Mesodermal cell (in vitro differentiated cells): Measurements from ENCODE around the gene LHFPL6.
A peak's percentile ranks its signal among the peaks of the same experiment; 100 is the strongest.

Experiments used
- H3K27ac ChIP-seq: 2 replicates; pipeline ENCODE4 v1.7.0; 2013; ENCODE audit warnings: mild to moderate bottlenecking, low read depth, low read length, moderate library complexity; ENCODE audit not compliant: severe bottlenecking
- H3K36me3 ChIP-seq: 2 replicates; pipeline ENCODE4 v1.7.1; 2013; ENCODE audit warnings: mild to moderate bottlenecking, low read length, moderate library complexity; ENCODE audit not compliant: control insufficient read depth, insufficient read depth
- H3K4me1 ChIP-seq: one replicate; pipeline ENCODE4 v1.7.1; 2013; ENCODE audit warnings: mild to moderate bottlenecking, low read length; ENCODE audit not compliant: insufficient read depth, control insufficient read depth, poor library complexity, severe bottlenecking
- H3K4me3 ChIP-seq: 2 replicates; pipeline ENCODE4 v1.7.0; 2013; ENCODE audit warnings: low read length, control low read depth, mild to moderate bottlenecking; ENCODE audit not compliant: insufficient read depth, poor library complexity, severe bottlenecking; ENCODE audit errors: extremely low read depth
- H3K9me3 ChIP-seq: 2 replicates; pipeline ENCODE4 v1.7.1; 2013; ENCODE audit warnings: mild to moderate bottlenecking, low read length, moderate library complexity; ENCODE audit not compliant: control insufficient read depth
- WGBS, 2 experiments: methylation state at CpG; one replicate each; pipeline ENCODE4 v1.1.5; 2013; ENCODE audit warnings: missing lambda C conversion rate in 2 of 2; ENCODE audit not compliant: insufficient coverage in 2 of 2; 5-methylcytosine and 5-hydroxymethylcytosine counted together

The LHFPL6 gene

GRCh38 chr13:39417131-39417530, 185.9 kb downstream of the LHFPL6 start:
- peak overlapping the region; percentile 11 for H3K4me3 ChIP-seq
- no peaks in the 10 kb centered on the region for H3K36me3 ChIP-seq
- peaks cover 19% of the 10 kb centered on the region for H3K4me1 ChIP-seq
- 22% methylated on average over 2 of the region's 5 CpGs; no CpG with 5 or more reads in 1 of the 2 experiments for WGBS, 2 experiments
- H3K27ac ChIP-seq, result peak overlapping the region; percentile 93
- H3K9me3 ChIP-seq, result no peaks in the 10 kb centered on the region

GRCh38 chr13:39415008-39415802, 187.8 kb downstream of the LHFPL6 start:
- no peak overlapping the region for H3K4me3 ChIP-seq
- peaks cover 26% of the 10 kb centered on the region for H3K4me1 ChIP-seq
- 71 to 78% methylated on average over 6 to 7 of the region's 8 CpGs for WGBS, 2 experiments
- no peaks in the 10 kb centered on the region for H3K9me3 ChIP-seq
- H3K36me3 ChIP-seq, result no peaks in the 10 kb centered on the region
- peak overlapping the region; percentile 48 for H3K27ac ChIP-seq

- Histone ChIP-seq H3K4me3 (no peak overlapping the region), H3K36me3 (no peaks in the 10 kb centered on the region), H3K4me1 (peaks cover 26% of the 10 kb centered on the region), H3K9me3 (no peaks in the 10 kb centered on the region), H3K27ac (no peak overlapping the region)
These were observed 188.7 kb downstream of the LHFPL6 start for GRCh38 chr13:39414339-39414738.

GRCh38 chr13:39411511-39411910, 191.5 kb downstream of the LHFPL6 start:
- H3K27ac ChIP-seq, result no peak overlapping the region
- no peak overlapping the region for H3K4me3 ChIP-seq
- WGBS, 2 experiments, result 83 to 100% methylated on average over 1 of the region's 3 CpGs
- peaks cover 19% of the 10 kb centered on the region for H3K4me1 ChIP-seq
- H3K36me3 ChIP-seq, result no peaks in the 10 kb centered on the region
- H3K9me3 ChIP-seq, result no peaks in the 10 kb centered on the region

- H3K4me1 ChIP-seq, result peaks cover 19% of the 10 kb centered on the region
- no peak overlapping the region for H3K27ac ChIP-seq
- H3K36me3 ChIP-seq, result no peaks in the 10 kb centered on the region
- 80% methylated on average over 1 of the region's 5 CpGs; no CpG with 5 or more reads in 1 of the 2 experiments for WGBS, 2 experiments
- no peak overlapping the region for H3K4me3 ChIP-seq
- no peaks in the 10 kb centered on the region for H3K9me3 ChIP-seq
These were observed 192.0 kb downstream of the LHFPL6 start for GRCh38 chr13:39410964-39411363.

- WGBS, 2 experiments, result 50 to 56% methylated on average over 1 of the region's 2 CpGs
- Histone ChIP-seq H3K9me3 (no peaks in the 10 kb centered on the region), H3K27ac (peak overlapping the region; percentile 10), H3K4me3 (no peak overlapping the region), H3K36me3 (no peaks in the 10 kb centered on the region), H3K4me1 (peaks cover 24% of the 10 kb centered on the region)
These were observed 192.7 kb downstream of the LHFPL6 start for GRCh38 chr13:39410096-39410901.

- no peak overlapping the region for H3K4me3 ChIP-seq
- H3K4me1 ChIP-seq, result peaks cover 25% of the 10 kb centered on the region
- no peak overlapping the region for H3K27ac ChIP-seq
- no peaks in the 10 kb centered on the region for H3K36me3 ChIP-seq
- no peaks in the 10 kb centered on the region for H3K9me3 ChIP-seq
- WGBS, 2 experiments, result 80 to 90% methylated on average over 1 to 2 of the region's 3 CpGs
These were observed 194.5 kb downstream of the LHFPL6 start for GRCh38 chr13:39408512-39408911.

- peaks cover 27% of the 10 kb centered on the region for H3K4me1 ChIP-seq
- no peak overlapping the region for H3K27ac ChIP-seq
- no peak overlapping the region for H3K4me3 ChIP-seq
- H3K36me3 ChIP-seq, result no peaks in the 10 kb centered on the region
- H3K9me3 ChIP-seq, result no peaks in the 10 kb centered on the region
- 92 to 100% methylated on average over 3 of the region's 5 CpGs for WGBS, 2 experiments
These were observed 195.2 kb downstream of the LHFPL6 start for GRCh38 chr13:39407786-39408185.

- H3K9me3 ChIP-seq, result no peaks in the 10 kb centered on the region
- H3K36me3 ChIP-seq, result no peaks in the 10 kb centered on the region
- H3K4me1 ChIP-seq, result peaks cover 28% of the 10 kb centered on the region
- H3K4me3 ChIP-seq, result no peak overlapping the region
- H3K27ac ChIP-seq, result no peak overlapping the region
These were observed 195.9 kb downstream of the LHFPL6 start for GRCh38 chr13:39407138-39407537.

GRCh38 chr13:39406688-39407087, 196.3 kb downstream of the LHFPL6 start:
- H3K4me3 ChIP-seq, result no peak overlapping the region
- 100% methylated on average over 1 of the region's 1 CpG; no CpG with 5 or more reads in 1 of the 2 experiments for WGBS, 2 experiments
- peaks cover 28% of the 10 kb centered on the region for H3K4me1 ChIP-seq

More at GRCh38 chr13:39406688-39407087, 196.3 kb downstream of the LHFPL6 start:
- H3K27ac ChIP-seq, result no peak overlapping the region
- H3K9me3 ChIP-seq, result no peaks in the 10 kb centered on the region
- H3K36me3 ChIP-seq, result no peaks in the 10 kb centered on the region
